ENCODE results near the gene CREBBP. TPM values are rescaled to one million over a fixed set of nuclear protein-coding genes. Genes with fewer than 3 reads are reported as not detected.
A peak's percentile ranks its signal among the peaks of the same experiment; 100 is the strongest.

Gene CREBBP
- total RNA-seq, 1 experiment from 2014 or later: 79.6 TPM

DNA sequence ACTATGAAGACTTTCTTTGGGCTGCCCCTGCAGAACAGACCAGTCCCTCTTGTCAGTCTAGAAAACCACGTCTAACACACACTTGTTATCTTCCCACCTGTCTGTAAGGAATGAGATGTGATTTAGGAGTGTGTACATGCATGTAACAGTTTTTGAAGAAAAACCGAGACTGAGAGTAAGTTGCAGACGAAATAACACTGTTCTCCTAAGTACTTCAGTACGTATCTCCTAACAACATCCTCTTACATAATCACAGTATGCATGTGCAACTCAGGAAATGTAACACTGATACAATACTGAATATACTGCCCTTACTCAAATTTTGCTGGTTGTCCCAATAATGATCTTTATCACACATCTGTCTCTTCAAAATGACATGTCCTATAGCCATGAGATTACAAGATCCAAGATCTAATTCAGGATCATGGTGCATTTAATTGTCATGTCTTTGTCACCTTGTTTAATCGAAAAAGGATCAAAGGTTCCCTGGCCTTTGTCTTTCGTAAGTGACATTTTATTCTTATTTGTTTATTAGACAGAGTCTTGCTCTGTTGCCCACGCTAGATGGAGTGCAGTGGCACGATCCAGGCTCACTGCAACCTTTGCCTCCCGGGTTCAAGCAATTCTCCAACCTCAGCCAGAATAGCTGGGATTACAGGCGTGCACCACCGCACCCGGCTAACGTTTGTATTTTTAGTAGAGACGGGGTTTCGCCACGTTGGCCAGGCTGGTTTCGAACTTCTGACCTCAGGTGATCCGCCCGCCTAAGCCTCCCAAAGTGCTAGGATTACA lies 25.6 kb downstream of the CREBBP start:
- Histone ChIP-seq H3K36me3 (ENCODE audit: insufficient read depth, low read length, poor library complexity, severe bottlenecking) (peaks cover 9% of the 10 kb centered on the region), H3K27ac (ENCODE audit: low read depth, low read length, poor library complexity, severe bottlenecking) (no peak overlapping the region), H3K4me3 (ENCODE audit: low read depth, low read length, poor library complexity, severe bottlenecking) (no peak overlapping the region), H3K4me1 (ENCODE audit: insufficient read depth, low read length, poor library complexity, severe bottlenecking) (peaks cover 24% of the 10 kb centered on the region), H3K27me3 (replicated peaks; ENCODE audit: insufficient read depth, low read depth, low read length, poor library complexity) (no peaks in the 10 kb centered on the region), H3K9me3 (ENCODE audit: low read depth, low read length, poor library complexity, severe bottlenecking) (no peaks in the 10 kb centered on the region)
- no peak for DNase-seq (ENCODE audit: low spot score)
- ChIA-PET POLR2A (ENCODE audit: low non-redundant PET) (no interaction called here), CTCF (no interaction called here)
- BruUV-seq (replicated peaks): no TSS peak
- no peak for TF ChIP-seq EZH2 (IDR thresholded peaks at IDR 0.05; ENCODE audit: borderline replicate concordance, low read depth, low read length, poor library complexity, severe bottlenecking)
- TF ChIP-seq, protein P1, sequence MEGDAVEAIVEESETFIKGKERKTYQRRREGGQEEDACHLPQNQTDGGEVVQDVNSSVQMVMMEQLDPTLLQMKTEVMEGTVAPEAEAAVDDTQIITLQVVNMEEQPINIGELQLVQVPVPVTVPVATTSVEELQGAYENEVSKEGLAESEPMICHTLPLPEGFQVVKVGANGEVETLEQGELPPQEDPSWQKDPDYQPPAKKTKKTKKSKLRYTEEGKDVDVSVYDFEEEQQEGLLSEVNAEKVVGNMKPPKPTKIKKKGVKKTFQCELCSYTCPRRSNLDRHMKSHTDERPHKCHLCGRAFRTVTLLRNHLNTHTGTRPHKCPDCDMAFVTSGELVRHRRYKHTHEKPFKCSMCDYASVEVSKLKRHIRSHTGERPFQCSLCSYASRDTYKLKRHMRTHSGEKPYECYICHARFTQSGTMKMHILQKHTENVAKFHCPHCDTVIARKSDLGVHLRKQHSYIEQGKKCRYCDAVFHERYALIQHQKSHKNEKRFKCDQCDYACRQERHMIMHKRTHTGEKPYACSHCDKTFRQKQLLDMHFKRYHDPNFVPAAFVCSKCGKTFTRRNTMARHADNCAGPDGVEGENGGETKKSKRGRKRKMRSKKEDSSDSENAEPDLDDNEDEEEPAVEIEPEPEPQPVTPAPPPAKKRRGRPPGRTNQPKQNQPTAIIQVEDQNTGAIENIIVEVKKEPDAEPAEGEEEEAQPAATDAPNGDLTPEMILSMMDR (conservative IDR thresholded peaks at IDR 0.05; ENCODE audit: low read depth, low read length): no peak
- intact Hi-C loops (cut with micrococcal nuclease; ENCODE audit: unreplicated experiment): no loop called here

DNA sequence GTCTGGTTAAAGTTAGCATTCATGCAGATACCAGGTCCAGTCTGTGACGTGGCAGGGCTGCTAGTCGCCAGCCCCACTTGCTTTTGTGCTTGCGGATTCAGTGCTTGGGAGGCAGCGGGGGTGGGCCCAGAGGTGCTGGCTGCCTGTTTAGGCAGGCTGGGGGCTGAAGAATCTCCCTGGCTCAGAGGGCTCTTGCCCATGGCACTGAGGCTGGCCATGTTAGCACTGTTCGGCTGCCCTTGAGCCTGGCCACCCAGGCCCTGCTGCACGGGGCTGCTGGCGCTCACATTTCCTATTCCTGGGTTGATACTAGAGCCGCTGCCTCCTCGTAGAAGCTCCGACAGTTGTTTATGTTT lies 30.0 kb downstream of the CREBBP start:
- no peak overlapping the region for H3K27ac ChIP-seq (ENCODE audit: low read depth, low read length, poor library complexity, severe bottlenecking)
- H3K4me1 ChIP-seq (ENCODE audit: insufficient read depth, low read length, poor library complexity, severe bottlenecking): peaks cover 7% of the 10 kb centered on the region
- H3K4me3 ChIP-seq (ENCODE audit: low read depth, low read length, poor library complexity, severe bottlenecking): no peak overlapping the region
- peaks cover 13% of the 10 kb centered on the region for H3K36me3 ChIP-seq (ENCODE audit: insufficient read depth, low read length, poor library complexity, severe bottlenecking)
- BruUV-seq (replicated peaks): TSS peak; percentile 61
- ChIA-PET POLR2A (ENCODE audit: low non-redundant PET) (no interaction called here), CTCF (no interaction called here)
- no peak for DNase-seq (ENCODE audit: low spot score)
- intact Hi-C loops (cut with micrococcal nuclease; ENCODE audit: unreplicated experiment): no loop called here
- TF ChIP-seq, protein P1 (conservative IDR thresholded peaks at IDR 0.05; ENCODE audit: low read depth, low read length): no peak
- no peak for TF ChIP-seq EZH2 (IDR thresholded peaks at IDR 0.05; ENCODE audit: borderline replicate concordance, low read depth, low read length, poor library complexity, severe bottlenecking)
- no peaks in the 10 kb centered on the region for H3K27me3 ChIP-seq (replicated peaks; ENCODE audit: insufficient read depth, low read depth, low read length, poor library complexity)
- H3K9me3 ChIP-seq (ENCODE audit: low read depth, low read length, poor library complexity, severe bottlenecking): no peaks in the 10 kb centered on the region

- no peaks in the 10 kb centered on the region for H3K27me3 ChIP-seq (replicated peaks; ENCODE audit: insufficient read depth, low read depth, low read length, poor library complexity)
- no peaks in the 10 kb centered on the region for H3K9me3 ChIP-seq (ENCODE audit: low read depth, low read length, poor library complexity, severe bottlenecking)
- peaks cover 13% of the 10 kb centered on the region for H3K36me3 ChIP-seq (ENCODE audit: insufficient read depth, low read length, poor library complexity, severe bottlenecking)
- no TSS peak for BruUV-seq (replicated peaks)
- intact Hi-C loops (cut with micrococcal nuclease; ENCODE audit: unreplicated experiment): no loop called here
- POLR2A ChIA-PET (ENCODE audit: low non-redundant PET): no interaction called here
- CTCF ChIA-PET: no interaction called here
- H3K27ac ChIP-seq (ENCODE audit: low read depth, low read length, poor library complexity, severe bottlenecking): no peak overlapping the region
- H3K4me1 ChIP-seq (ENCODE audit: insufficient read depth, low read length, poor library complexity, severe bottlenecking): peaks cover 13% of the 10 kb centered on the region
- DNase-seq (ENCODE audit: low spot score): no peak
- H3K4me3 ChIP-seq (ENCODE audit: low read depth, low read length, poor library complexity, severe bottlenecking): no peak overlapping the region
- TF ChIP-seq, protein P1 (conservative IDR thresholded peaks at IDR 0.05; ENCODE audit: low read depth, low read length): no peak
- TF ChIP-seq EZH2 (IDR thresholded peaks at IDR 0.05; ENCODE audit: borderline replicate concordance, low read depth, low read length, poor library complexity, severe bottlenecking): no peak
These were observed 30.6 kb downstream of the CREBBP start for GRCh38 chr16:3849751-3850543.

Measured in A673 (cell line).